Osteocyte (in vitro differentiated cells): ENCODE measurements around the gene LYRM1. TPM values are rescaled to one million over a fixed set of nuclear protein-coding genes. Genes with fewer than 3 reads are reported as not detected.
A peak's percentile ranks its signal among the peaks of the same experiment; 100 is the strongest.

ENCODE experiments used
- DNase-seq: peaks from one replicate; pipeline ENCODE4 v3.0.0; 2021; ENCODE audit warnings: mixed read lengths; ENCODE audit not compliant: unreplicated experiment; ENCODE audit errors: extremely low spot score
- H3K27ac Mint-ChIP-seq: one replicate; pipeline ENCODE4 v1.8.0; 2021; ENCODE audit warnings: mild to moderate bottlenecking, mixed read lengths; ENCODE audit not compliant: unreplicated experiment
- H3K27me3 Mint-ChIP-seq: one replicate; pipeline ENCODE4 v1.8.0; 2021; ENCODE audit warnings: mixed read lengths; ENCODE audit not compliant: unreplicated experiment
- H3K36me3 Mint-ChIP-seq: one replicate; pipeline ENCODE4 v1.8.0; 2021; ENCODE audit warnings: mixed read lengths; ENCODE audit not compliant: unreplicated experiment
- H3K4me1 Mint-ChIP-seq: one replicate; pipeline ENCODE4 v1.8.0; 2021; ENCODE audit warnings: mixed read lengths; ENCODE audit not compliant: unreplicated experiment
- H3K4me3 Mint-ChIP-seq: one replicate; pipeline ENCODE4 v1.8.0; 2021; ENCODE audit warnings: mild to moderate bottlenecking, moderate library complexity, mixed read lengths; ENCODE audit not compliant: unreplicated experiment
- H3K9me3 Mint-ChIP-seq: one replicate; pipeline ENCODE4 v1.8.0; 2021; ENCODE audit warnings: mixed read lengths; ENCODE audit not compliant: unreplicated experiment
- CTCF ChIP-seq: fragments of 200-600 bp; sonication (generic); IDR thresholded peaks from 2 replicates; pipeline ENCODE4 v1.5.0; 2021; ENCODE audit warnings: antibody characterized with exemption, mild to moderate bottlenecking, moderate library complexity
- total RNA-seq: library from RNA; stranded (reverse); gene quantifications from 2 replicates; pipeline ENCODE4 v1.2.1, GENCODE V29; 2021

LYRM1 gene
- total RNA-seq, 1 donor from 2014 or later = 14.9 TPM

GRCh38 chr16:20866801-20867200 lies 33.8 kb upstream of the LYRM1 start:
- Mint-ChIP-seq H3K4me1 (peaks cover 61% of the 10 kb centered on the region), H3K36me3 (peaks cover 9% of the 10 kb centered on the region), H3K27ac (peak overlapping the region; percentile 92), H3K4me3 (no peak overlapping the region), H3K27me3 (no peaks in the 10 kb centered on the region), H3K9me3 (no peaks in the 10 kb centered on the region)
- no peak for TF ChIP-seq CTCF
- DNase-seq = no peak

GRCh38 chr16:20867585-20867984 lies 33.0 kb upstream of the LYRM1 start:
- no peaks in the 10 kb centered on the region for H3K27me3 Mint-ChIP-seq
- H3K9me3 Mint-ChIP-seq = no peaks in the 10 kb centered on the region
- peaks cover 5% of the 10 kb centered on the region for H3K36me3 Mint-ChIP-seq
- DNase-seq = no peak
- H3K4me3 Mint-ChIP-seq = no peak overlapping the region
- TF ChIP-seq CTCF = no peak
- peaks cover 64% of the 10 kb centered on the region for H3K4me1 Mint-ChIP-seq
- no peak overlapping the region for H3K27ac Mint-ChIP-seq

GRCh38 chr16:20868890-20869289 lies 31.7 kb upstream of the LYRM1 start:
- DNase-seq = no peak
- Mint-ChIP-seq H3K4me3 (no peak overlapping the region), H3K27ac (peak overlapping the region; percentile 67), H3K4me1 (peaks cover 63% of the 10 kb centered on the region), H3K27me3 (no peaks in the 10 kb centered on the region), H3K36me3 (peaks cover 5% of the 10 kb centered on the region), H3K9me3 (no peaks in the 10 kb centered on the region)
- no peak for TF ChIP-seq CTCF

GRCh38 chr16:20870122-20870820 lies 30.3 kb upstream of the LYRM1 start:
- Mint-ChIP-seq H3K9me3 (no peaks in the 10 kb centered on the region), H3K36me3 (peaks cover 2% of the 10 kb centered on the region), H3K4me3 (no peak overlapping the region), H3K4me1 (peaks cover 60% of the 10 kb centered on the region), H3K27ac (no peak overlapping the region), H3K27me3 (no peaks in the 10 kb centered on the region)
- TF ChIP-seq CTCF = no peak
- DNase-seq = no peak

GRCh38 chr16:20871258-20871657 lies 29.3 kb upstream of the LYRM1 start:
- TF ChIP-seq CTCF = no peak
- Mint-ChIP-seq H3K27me3 (no peaks in the 10 kb centered on the region), H3K36me3 (peaks cover 2% of the 10 kb centered on the region), H3K4me3 (no peak overlapping the region), H3K27ac (peak overlapping the region; percentile 72), H3K9me3 (no peaks in the 10 kb centered on the region), H3K4me1 (peaks cover 54% of the 10 kb centered on the region)
- DNase-seq = no peak
